Measurements from ENCODE around the gene AZI2. TPM values are rescaled to one million over a fixed set of nuclear protein-coding genes. Genes with fewer than 3 reads are reported as not detected.

The AZI2 gene
- total RNA-seq, 1 experiment from 2014 or later = 31.3 TPM

DNA sequence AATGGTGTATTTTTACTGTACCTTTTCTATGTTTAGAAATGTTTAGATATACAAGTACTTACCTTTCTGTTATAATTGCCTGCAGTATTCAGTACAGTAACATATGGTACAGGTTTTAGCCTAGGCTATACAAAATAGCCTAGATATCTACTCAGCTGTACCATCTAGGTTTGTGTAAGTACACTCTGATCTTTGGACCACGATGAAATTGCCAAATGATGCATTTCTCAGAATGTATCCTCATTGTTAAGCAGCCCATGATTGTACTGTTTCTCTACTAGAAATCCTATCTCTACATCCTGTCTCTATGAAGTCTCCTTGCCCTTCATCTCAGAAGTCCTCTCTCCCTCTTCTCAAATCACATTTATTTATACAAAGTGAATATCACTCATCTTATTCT, 32.9 kb downstream of the AZI2 start (continued):
- TF ChIP-seq, protein P1, sequence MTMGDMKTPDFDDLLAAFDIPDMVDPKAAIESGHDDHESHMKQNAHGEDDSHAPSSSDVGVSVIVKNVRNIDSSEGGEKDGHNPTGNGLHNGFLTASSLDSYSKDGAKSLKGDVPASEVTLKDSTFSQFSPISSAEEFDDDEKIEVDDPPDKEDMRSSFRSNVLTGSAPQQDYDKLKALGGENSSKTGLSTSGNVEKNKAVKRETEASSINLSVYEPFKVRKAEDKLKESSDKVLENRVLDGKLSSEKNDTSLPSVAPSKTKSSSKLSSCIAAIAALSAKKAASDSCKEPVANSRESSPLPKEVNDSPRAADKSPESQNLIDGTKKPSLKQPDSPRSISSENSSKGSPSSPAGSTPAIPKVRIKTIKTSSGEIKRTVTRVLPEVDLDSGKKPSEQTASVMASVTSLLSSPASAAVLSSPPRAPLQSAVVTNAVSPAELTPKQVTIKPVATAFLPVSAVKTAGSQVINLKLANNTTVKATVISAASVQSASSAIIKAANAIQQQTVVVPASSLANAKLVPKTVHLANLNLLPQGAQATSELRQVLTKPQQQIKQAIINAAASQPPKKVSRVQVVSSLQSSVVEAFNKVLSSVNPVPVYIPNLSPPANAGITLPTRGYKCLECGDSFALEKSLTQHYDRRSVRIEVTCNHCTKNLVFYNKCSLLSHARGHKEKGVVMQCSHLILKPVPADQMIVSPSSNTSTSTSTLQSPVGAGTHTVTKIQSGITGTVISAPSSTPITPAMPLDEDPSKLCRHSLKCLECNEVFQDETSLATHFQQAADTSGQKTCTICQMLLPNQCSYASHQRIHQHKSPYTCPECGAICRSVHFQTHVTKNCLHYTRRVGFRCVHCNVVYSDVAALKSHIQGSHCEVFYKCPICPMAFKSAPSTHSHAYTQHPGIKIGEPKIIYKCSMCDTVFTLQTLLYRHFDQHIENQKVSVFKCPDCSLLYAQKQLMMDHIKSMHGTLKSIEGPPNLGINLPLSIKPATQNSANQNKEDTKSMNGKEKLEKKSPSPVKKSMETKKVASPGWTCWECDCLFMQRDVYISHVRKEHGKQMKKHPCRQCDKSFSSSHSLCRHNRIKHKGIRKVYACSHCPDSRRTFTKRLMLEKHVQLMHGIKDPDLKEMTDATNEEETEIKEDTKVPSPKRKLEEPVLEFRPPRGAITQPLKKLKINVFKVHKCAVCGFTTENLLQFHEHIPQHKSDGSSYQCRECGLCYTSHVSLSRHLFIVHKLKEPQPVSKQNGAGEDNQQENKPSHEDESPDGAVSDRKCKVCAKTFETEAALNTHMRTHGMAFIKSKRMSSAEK (CRISPR knock-in tag; IDR thresholded peaks at IDR 0.05; ENCODE audit: borderline replicate concordance) = no peak
- TF ChIP-seq CBFB (CRISPR knock-in tag; IDR thresholded peaks at IDR 0.05; ENCODE audit: low read depth) = no peak
- TF ChIP-seq ELF4 (CRISPR knock-in tag; IDR thresholded peaks at IDR 0.05; ENCODE audit: low read depth) = no peak
- TF ChIP-seq NR3C1 (CRISPR knock-in tag; conservative IDR thresholded peaks at IDR 0.05; ENCODE audit: low read depth) = no peak
- no peak for TF ChIP-seq ZNF671 (CRISPR knock-in tag; IDR thresholded peaks at IDR 0.05)
- TF ChIP-seq ESRRA (CRISPR knock-in tag; IDR thresholded peaks at IDR 0.05; ENCODE audit: borderline replicate concordance) = no peak

DNA sequence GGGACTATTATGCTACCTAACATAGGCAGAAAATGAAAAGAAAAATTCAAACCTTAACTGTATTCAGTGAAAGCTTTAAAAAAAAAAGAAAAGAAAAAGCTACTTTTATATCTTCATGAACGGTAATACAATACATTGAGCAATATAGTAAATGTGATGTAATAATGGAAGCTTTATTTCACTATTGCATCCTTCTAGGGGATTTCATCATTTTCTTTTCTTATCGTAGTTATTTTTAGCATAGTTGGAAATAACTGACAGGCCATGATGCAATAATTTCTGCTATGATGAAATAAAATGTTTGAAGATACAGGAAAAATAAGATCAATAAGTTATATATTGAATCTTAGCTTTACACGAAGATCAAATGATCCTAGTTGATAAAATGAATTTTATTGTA, 40.4 kb downstream of the AZI2 start:
- H3K36me3 Mint-ChIP-seq = no peaks in the 10 kb centered on the region
- DNase-seq (ENCODE audit: low spot score) (no peak), ATAC-seq (no peak)
- no peaks in the 10 kb centered on the region for H3K27me3 Mint-ChIP-seq (ENCODE audit: low read depth)
- H3K27ac Mint-ChIP-seq = no peak overlapping the region
- H3K9me3 Mint-ChIP-seq = no peaks in the 10 kb centered on the region
- no peak for TF ChIP-seq NFATC4 (CRISPR knock-in tag; IDR thresholded peaks at IDR 0.05)
- TF ChIP-seq, protein P2, sequence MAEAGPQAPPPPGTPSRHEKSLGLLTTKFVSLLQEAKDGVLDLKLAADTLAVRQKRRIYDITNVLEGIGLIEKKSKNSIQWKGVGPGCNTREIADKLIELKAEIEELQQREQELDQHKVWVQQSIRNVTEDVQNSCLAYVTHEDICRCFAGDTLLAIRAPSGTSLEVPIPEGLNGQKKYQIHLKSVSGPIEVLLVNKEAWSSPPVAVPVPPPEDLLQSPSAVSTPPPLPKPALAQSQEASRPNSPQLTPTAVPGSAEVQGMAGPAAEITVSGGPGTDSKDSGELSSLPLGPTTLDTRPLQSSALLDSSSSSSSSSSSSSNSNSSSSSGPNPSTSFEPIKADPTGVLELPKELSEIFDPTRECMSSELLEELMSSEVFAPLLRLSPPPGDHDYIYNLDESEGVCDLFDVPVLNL (CRISPR knock-in tag; IDR thresholded peaks at IDR 0.05; ENCODE audit: borderline replicate concordance, low read depth) = no peak
- TF ChIP-seq FOXP1 (CRISPR knock-in tag; IDR thresholded peaks at IDR 0.05; ENCODE audit: borderline replicate concordance) = no peak
- no peak for TF ChIP-seq MYBL2 (CRISPR knock-in tag; IDR thresholded peaks at IDR 0.05)
- TF ChIP-seq, protein P3, sequence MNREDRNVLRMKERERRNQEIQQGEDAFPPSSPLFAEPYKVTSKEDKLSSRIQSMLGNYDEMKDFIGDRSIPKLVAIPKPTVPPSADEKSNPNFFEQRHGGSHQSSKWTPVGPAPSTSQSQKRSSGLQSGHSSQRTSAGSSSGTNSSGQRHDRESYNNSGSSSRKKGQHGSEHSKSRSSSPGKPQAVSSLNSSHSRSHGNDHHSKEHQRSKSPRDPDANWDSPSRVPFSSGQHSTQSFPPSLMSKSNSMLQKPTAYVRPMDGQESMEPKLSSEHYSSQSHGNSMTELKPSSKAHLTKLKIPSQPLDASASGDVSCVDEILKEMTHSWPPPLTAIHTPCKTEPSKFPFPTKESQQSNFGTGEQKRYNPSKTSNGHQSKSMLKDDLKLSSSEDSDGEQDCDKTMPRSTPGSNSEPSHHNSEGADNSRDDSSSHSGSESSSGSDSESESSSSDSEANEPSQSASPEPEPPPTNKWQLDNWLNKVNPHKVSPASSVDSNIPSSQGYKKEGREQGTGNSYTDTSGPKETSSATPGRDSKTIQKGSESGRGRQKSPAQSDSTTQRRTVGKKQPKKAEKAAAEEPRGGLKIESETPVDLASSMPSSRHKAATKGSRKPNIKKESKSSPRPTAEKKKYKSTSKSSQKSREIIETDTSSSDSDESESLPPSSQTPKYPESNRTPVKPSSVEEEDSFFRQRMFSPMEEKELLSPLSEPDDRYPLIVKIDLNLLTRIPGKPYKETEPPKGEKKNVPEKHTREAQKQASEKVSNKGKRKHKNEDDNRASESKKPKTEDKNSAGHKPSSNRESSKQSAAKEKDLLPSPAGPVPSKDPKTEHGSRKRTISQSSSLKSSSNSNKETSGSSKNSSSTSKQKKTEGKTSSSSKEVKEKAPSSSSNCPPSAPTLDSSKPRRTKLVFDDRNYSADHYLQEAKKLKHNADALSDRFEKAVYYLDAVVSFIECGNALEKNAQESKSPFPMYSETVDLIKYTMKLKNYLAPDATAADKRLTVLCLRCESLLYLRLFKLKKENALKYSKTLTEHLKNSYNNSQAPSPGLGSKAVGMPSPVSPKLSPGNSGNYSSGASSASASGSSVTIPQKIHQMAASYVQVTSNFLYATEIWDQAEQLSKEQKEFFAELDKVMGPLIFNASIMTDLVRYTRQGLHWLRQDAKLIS (CRISPR knock-in tag; IDR thresholded peaks at IDR 0.05; ENCODE audit: borderline replicate concordance) = no peak
- no peak for TF ChIP-seq RORB (CRISPR knock-in tag; IDR thresholded peaks at IDR 0.05)
- no peak for TF ChIP-seq CREB1 (CRISPR knock-in tag; IDR thresholded peaks at IDR 0.05)
- TF ChIP-seq, protein P4, sequence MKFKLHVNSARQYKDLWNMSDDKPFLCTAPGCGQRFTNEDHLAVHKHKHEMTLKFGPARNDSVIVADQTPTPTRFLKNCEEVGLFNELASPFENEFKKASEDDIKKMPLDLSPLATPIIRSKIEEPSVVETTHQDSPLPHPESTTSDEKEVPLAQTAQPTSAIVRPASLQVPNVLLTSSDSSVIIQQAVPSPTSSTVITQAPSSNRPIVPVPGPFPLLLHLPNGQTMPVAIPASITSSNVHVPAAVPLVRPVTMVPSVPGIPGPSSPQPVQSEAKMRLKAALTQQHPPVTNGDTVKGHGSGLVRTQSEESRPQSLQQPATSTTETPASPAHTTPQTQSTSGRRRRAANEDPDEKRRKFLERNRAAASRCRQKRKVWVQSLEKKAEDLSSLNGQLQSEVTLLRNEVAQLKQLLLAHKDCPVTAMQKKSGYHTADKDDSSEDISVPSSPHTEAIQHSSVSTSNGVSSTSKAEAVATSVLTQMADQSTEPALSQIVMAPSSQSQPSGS (CRISPR knock-in tag; IDR thresholded peaks at IDR 0.05; ENCODE audit: borderline replicate concordance, low read depth) = no peak
- TF ChIP-seq, protein P5, sequence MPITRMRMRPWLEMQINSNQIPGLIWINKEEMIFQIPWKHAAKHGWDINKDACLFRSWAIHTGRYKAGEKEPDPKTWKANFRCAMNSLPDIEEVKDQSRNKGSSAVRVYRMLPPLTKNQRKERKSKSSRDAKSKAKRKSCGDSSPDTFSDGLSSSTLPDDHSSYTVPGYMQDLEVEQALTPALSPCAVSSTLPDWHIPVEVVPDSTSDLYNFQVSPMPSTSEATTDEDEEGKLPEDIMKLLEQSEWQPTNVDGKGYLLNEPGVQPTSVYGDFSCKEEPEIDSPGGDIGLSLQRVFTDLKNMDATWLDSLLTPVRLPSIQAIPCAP (CRISPR knock-in tag; IDR thresholded peaks at IDR 0.05) = no peak
- no peak for TF ChIP-seq ESRRA (CRISPR knock-in tag; IDR thresholded peaks at IDR 0.05; ENCODE audit: borderline replicate concordance)
- TF ChIP-seq, protein P6, sequence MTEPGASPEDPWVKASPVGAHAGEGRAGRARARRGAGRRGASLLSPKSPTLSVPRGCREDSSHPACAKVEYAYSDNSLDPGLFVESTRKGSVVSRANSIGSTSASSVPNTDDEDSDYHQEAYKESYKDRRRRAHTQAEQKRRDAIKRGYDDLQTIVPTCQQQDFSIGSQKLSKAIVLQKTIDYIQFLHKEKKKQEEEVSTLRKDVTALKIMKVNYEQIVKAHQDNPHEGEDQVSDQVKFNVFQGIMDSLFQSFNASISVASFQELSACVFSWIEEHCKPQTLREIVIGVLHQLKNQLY (CRISPR knock-in tag; IDR thresholded peaks at IDR 0.05) = no peak
- TF ChIP-seq, protein P7, sequence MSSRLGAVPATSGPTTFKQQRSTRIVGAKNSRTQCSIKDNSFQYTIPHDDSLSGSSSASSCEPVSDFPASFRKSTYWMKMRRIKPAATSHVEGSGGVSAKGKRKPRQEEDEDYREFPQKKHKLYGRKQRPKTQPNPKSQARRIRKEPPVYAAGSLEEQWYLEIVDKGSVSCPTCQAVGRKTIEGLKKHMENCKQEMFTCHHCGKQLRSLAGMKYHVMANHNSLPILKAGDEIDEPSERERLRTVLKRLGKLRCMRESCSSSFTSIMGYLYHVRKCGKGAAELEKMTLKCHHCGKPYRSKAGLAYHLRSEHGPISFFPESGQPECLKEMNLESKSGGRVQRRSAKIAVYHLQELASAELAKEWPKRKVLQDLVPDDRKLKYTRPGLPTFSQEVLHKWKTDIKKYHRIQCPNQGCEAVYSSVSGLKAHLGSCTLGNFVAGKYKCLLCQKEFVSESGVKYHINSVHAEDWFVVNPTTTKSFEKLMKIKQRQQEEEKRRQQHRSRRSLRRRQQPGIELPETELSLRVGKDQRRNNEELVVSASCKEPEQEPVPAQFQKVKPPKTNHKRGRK (CRISPR knock-in tag; IDR thresholded peaks at IDR 0.05; ENCODE audit: borderline replicate concordance) = no peak
- TF ChIP-seq TP53 (CRISPR knock-in tag; IDR thresholded peaks at IDR 0.05) = no peak
- peaks cover 35% of the 10 kb centered on the region for H3K4me1 Mint-ChIP-seq
- CTCF ChIA-PET = interaction anchor here (0.6 to 1.6 kb wide), 3 partner anchors 9 to 586 kb away, joined by 3 to 6 read pairs (median 3); partner anchors contain the start of gene EOMES
- POLR2A ChIA-PET = no interaction called here
- H3K4me3 Mint-ChIP-seq = no peak overlapping the region
